Osteoblast (primary cell): ENCODE results near the gene KCNC2. TPM values are rescaled to one million over a fixed set of nuclear protein-coding genes. Genes with fewer than 3 reads are reported as not detected.

Experiments
- DNase-seq: peaks from one replicate; pipeline ENCODE4 v3.0.0; 2011; ENCODE audit warnings: low spot score, mixed read lengths; ENCODE audit not compliant: insufficient read length; ENCODE audit errors: missing footprints
- H2AFZ ChIP-seq: 2 replicates; pipeline ENCODE4 v1.6.0; 2011; ENCODE audit warnings: mild to moderate bottlenecking, low read length
- H3K27ac ChIP-seq: 2 replicates; pipeline ENCODE4 v1.5.1; 2011; ENCODE audit warnings: mild to moderate bottlenecking, low read depth, low read length, moderate library complexity
- H3K27me3 ChIP-seq: 2 replicates; pipeline ENCODE4 v1.6.0; 2012; ENCODE audit warnings: mild to moderate bottlenecking, control low read depth, inconsistent platforms, low read length, moderate library complexity; ENCODE audit not compliant: insufficient read depth
- H3K36me3 ChIP-seq: 2 replicates; pipeline ENCODE4 v1.5.1; 2011; ENCODE audit warnings: mild to moderate bottlenecking, low read length, control low read depth, moderate library complexity; ENCODE audit not compliant: insufficient read depth
- H3K4me1 ChIP-seq: 2 replicates; pipeline ENCODE4 v1.5.1; 2011; ENCODE audit warnings: mild to moderate bottlenecking, low read length, control low read depth, moderate library complexity; ENCODE audit not compliant: insufficient read depth
- H3K4me2 ChIP-seq: 2 replicates; pipeline ENCODE4 v1.6.0; 2011; ENCODE audit warnings: mild to moderate bottlenecking, low read length; ENCODE audit not compliant: insufficient read depth
- H3K4me3 ChIP-seq: fragments of 200-600 bp; sonication (generic); 3 replicates; pipeline ENCODE4 v1.5.1; 2012; ENCODE audit warnings: mild to moderate bottlenecking, low read length, inconsistent platforms; ENCODE audit not compliant: insufficient read depth
- H3K79me2 ChIP-seq: 2 replicates; pipeline ENCODE4 v1.6.0; 2012; ENCODE audit warnings: mild to moderate bottlenecking, low read length, control low read depth, inconsistent platforms; ENCODE audit not compliant: insufficient read depth
- H3K9me3 ChIP-seq: 2 replicates; pipeline ENCODE4 v1.5.1; 2011; ENCODE audit warnings: low read depth, low read length, control low read depth
- H4K20me1 ChIP-seq: 2 replicates; pipeline ENCODE4 v1.6.0; 2012; ENCODE audit warnings: mild to moderate bottlenecking, low read length, control low read depth; ENCODE audit not compliant: insufficient read depth
- total RNA-seq: library from RNA; depleted of rRNA; stranded (reverse); fragments of >200 nt; gene quantifications from 2 replicates; pipeline ENCODE4 v1.2.3, GENCODE V29; 2012
- TF ChIP-seq, protein P1 (sequence below): IDR thresholded peaks from 2 replicates; pipeline ENCODE4 v1.5.1; 2011; ENCODE audit warnings: mild to moderate bottlenecking, low read depth, low read length, moderate library complexity; ENCODE audit errors: extremely low read depth

KCNC2 gene
- total RNA-seq, 1 donor = not detected

DNA sequence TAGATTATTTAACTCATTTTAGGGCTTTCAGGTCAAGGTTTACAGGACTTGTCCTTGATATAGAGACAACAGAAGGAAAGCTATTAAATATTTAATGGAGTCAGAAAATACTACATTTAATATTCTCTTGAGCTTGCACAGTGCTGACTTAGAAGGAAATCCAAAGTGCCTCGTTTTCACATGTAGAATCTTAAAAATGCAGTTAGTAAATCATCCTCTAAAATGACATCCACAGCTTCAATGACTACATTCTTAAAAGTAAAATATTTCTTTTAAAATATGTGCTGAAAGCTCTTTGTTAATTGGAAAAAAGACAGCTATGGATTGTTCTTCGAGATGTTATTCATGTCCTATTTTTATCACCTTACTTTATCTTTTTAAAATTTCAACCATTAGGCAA is 146.9 kb downstream of the KCNC2 start:
- Histone ChIP-seq H3K9me3 (no peaks in the 10 kb centered on the region), H3K36me3 (no peaks in the 10 kb centered on the region), H3K4me2 (no peak overlapping the region), H3K79me2 (no peaks in the 10 kb centered on the region), H4K20me1 (no peaks in the 10 kb centered on the region), H3K4me3 (no peak overlapping the region), H3K27me3 (no peaks in the 10 kb centered on the region), H3K27ac (no peak overlapping the region), H2AFZ (no peak overlapping the region), H3K4me1 (no peaks in the 10 kb centered on the region)
- no peak for DNase-seq
- TF ChIP-seq, protein P1, sequence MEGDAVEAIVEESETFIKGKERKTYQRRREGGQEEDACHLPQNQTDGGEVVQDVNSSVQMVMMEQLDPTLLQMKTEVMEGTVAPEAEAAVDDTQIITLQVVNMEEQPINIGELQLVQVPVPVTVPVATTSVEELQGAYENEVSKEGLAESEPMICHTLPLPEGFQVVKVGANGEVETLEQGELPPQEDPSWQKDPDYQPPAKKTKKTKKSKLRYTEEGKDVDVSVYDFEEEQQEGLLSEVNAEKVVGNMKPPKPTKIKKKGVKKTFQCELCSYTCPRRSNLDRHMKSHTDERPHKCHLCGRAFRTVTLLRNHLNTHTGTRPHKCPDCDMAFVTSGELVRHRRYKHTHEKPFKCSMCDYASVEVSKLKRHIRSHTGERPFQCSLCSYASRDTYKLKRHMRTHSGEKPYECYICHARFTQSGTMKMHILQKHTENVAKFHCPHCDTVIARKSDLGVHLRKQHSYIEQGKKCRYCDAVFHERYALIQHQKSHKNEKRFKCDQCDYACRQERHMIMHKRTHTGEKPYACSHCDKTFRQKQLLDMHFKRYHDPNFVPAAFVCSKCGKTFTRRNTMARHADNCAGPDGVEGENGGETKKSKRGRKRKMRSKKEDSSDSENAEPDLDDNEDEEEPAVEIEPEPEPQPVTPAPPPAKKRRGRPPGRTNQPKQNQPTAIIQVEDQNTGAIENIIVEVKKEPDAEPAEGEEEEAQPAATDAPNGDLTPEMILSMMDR = no peak

DNA sequence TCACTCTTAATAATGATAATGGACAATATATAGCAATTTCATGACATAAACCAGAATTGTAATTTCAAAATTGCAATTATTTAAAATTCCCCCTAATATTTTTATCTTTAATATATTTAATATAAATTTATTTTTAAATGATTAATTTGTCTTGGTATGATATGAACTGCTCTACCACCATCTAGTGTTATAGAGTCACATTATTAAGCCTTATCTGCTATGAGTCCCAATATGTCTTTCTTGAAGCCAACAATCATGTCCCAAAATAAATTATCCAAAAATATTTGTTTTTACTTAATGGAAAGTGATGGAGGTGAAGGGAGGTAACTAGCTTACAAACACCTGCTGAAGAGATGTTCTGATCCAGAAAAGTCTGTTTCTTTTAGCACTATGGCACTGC is 151.4 kb downstream of the KCNC2 start:
- H3K36me3 ChIP-seq = no peaks in the 10 kb centered on the region
- H3K27ac ChIP-seq = no peak overlapping the region
- H2AFZ ChIP-seq = no peak overlapping the region
- H3K9me3 ChIP-seq = no peaks in the 10 kb centered on the region
- DNase-seq = no peak
- no peaks in the 10 kb centered on the region for H3K79me2 ChIP-seq
- TF ChIP-seq, protein P1 = no peak
- no peak overlapping the region for H3K4me3 ChIP-seq
- H3K4me2 ChIP-seq = no peak overlapping the region
- no peaks in the 10 kb centered on the region for H3K27me3 ChIP-seq
- no peaks in the 10 kb centered on the region for H4K20me1 ChIP-seq
- H3K4me1 ChIP-seq = no peaks in the 10 kb centered on the region

DNA sequence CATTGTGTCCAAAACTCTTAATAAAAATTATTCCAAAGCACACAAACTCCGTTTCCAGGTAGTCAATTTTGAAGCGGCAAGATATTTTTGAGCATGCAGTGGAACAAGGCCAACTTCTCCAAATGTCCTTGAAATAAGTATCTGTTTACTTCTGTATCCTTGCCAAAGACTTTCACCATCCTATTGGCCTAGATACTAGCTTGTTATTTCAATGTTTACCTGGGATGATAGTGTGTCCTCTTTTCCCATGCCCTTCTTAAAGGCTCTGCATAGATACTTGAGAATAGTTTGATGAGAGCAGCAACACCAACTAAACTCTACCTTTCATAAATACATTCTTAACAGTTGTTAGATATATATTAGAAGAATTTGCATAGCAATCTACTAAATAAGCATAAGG is 160.9 kb downstream of the KCNC2 start:
- H3K4me3 ChIP-seq = no peak overlapping the region
- H3K9me3 ChIP-seq = no peaks in the 10 kb centered on the region
- TF ChIP-seq, protein P1 = no peak
- H3K79me2 ChIP-seq = no peaks in the 10 kb centered on the region
- H3K27me3 ChIP-seq = no peaks in the 10 kb centered on the region
- H4K20me1 ChIP-seq = no peaks in the 10 kb centered on the region
- DNase-seq = no peak
- no peak overlapping the region for H2AFZ ChIP-seq
- no peaks in the 10 kb centered on the region for H3K4me1 ChIP-seq
- no peak overlapping the region for H3K4me2 ChIP-seq
- H3K36me3 ChIP-seq = no peaks in the 10 kb centered on the region
- no peak overlapping the region for H3K27ac ChIP-seq

- TF ChIP-seq, protein P1 = no peak
- H3K79me2 ChIP-seq = no peaks in the 10 kb centered on the region
- no peaks in the 10 kb centered on the region for H4K20me1 ChIP-seq
- H2AFZ ChIP-seq = no peak overlapping the region
- H3K36me3 ChIP-seq = no peaks in the 10 kb centered on the region
- no peaks in the 10 kb centered on the region for H3K27me3 ChIP-seq
- H3K4me3 ChIP-seq = no peak overlapping the region
- H3K4me2 ChIP-seq = no peak overlapping the region
- H3K27ac ChIP-seq = no peak overlapping the region
- no peaks in the 10 kb centered on the region for H3K4me1 ChIP-seq
- no peaks in the 10 kb centered on the region for H3K9me3 ChIP-seq
- no peak for DNase-seq
These were observed 161.6 kb downstream of the KCNC2 start for GRCh38 chr12:75047885-75048525.
